GM19463 (cell line): ENCODE results near the gene LOXL4.
"Not testable (repeated sequence)": the region's sequence is repeated elsewhere in the genome, so short reads cannot be mapped to it uniquely, and the experiment has no call there.

Source experiments
- ATAC-seq: cut with Tn5 transposase; IDR thresholded peaks from one replicate; pipeline ENCODE4 v1.9.1; 2021; ENCODE audit warnings: mild to moderate bottlenecking, moderate library complexity; ENCODE audit not compliant: unreplicated experiment

The LOXL4 gene

DNA sequence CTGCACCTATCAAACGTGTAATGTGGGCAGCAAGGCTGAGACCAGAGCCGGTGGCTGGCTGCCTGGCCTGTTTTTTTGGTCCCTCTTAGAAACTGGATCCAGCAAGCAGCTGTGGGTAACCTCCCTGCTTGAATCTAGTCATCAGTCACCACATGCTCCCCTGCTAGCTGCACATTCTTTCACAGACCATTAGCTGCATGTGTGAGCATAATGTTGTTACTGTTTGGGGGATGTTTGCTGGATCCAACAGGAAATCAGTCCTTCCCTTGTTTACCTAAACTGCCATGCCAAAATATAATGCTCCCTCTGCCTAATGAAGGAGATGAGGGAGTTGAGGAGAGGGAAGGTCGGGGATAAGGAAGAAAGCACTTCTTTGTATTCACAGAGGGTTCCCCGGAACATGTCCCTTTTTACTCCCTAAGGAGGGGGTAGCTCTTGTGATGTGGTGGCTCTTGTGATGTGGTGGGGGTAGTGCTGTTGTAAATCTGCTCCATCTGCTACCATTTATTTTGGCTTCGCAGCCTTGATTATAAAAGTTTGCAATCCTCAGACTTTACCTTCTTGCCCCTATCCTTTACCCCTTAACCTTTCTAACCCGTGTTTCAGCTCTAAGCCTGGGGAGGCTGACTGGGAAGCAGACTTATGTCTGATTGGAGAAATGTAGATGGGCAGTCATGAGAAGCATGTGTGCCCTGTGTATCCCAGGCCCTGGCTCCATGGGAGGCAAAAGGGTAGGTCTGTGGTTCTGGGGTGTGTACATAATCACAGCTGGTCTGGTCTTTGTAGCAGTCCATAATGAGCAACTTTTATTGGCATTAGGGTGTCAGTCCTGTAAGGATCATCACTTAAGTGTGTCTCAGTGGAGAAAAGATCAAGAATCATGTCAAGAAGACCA is 20.8 kb downstream of the LOXL4 start:
- ATAC-seq: no peak

DNA sequence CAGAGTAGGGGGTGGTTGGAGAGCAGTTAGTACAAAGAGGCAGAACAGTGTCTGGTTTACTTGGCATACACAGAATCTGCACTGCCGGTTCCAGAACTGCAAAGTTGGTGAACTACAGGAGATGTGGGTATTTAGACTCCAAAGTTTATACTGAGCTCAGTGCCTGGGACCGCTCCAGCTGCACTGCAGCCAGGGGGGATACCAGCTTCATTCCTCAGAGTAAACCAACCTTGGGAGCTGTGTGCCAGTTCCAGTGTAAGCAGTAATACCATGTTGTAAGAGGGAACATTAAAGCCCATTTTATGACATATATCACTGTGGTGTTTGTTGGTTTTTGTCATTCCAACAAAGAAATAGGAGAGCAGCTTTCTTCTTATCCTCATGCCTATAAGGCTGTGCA is 23.4 kb downstream of the LOXL4 start:
- ATAC-seq: no peak

- ATAC-seq: no peak
Observed at GRCh38 chr10:98244141-98244540, 23.9 kb downstream of the LOXL4 start.

DNA sequence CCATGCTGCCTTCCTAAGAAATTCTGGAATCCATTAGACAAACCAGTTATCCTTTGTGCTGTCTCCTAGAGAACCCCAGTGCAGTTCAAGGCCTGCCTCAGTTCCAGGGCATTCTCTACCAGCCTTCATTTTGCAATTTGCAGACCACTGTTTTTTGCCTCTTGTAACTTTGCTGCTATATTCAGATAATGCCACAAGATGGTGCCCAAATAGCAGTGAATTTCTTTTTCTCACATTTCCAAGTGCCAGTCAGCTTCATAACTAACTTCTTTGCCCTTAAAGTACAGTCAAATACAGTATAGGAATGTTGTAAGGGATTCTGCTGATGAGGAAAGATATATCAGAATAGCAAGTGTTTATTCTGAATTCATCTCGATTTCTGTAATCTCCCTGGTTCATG is 25.2 kb downstream of the LOXL4 start:
- no peak for ATAC-seq

GRCh38 chr10:98240524-98240923 is 27.5 kb downstream of the LOXL4 start:
- no peak for ATAC-seq

DNA sequence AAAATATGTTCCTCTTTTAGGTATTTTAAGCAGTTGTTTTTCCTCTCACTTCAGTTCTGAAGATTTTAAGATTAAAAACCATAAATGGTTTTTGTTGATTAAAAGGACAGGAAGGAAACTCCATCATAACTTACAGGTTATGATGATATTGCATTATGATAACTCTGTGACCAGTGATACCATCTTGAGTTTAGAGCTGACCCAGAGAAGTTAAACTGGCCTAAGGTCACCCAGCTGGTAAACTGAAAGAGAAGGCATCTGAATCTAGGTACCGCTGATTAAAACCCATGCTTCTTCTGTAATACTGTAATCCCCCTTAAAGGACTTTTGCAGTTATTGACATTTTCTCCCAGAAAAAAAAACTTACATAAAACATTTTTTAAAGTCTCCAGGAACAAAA is 29.6 kb downstream of the LOXL4 start:
- no peak for ATAC-seq

GRCh38 chr10:98236862-98237261 is 31.1 kb downstream of the LOXL4 start:
- no peak for ATAC-seq

- ATAC-seq: no peak
Observed at GRCh38 chr10:98235846-98236245, 32.1 kb downstream of the LOXL4 start.

DNA sequence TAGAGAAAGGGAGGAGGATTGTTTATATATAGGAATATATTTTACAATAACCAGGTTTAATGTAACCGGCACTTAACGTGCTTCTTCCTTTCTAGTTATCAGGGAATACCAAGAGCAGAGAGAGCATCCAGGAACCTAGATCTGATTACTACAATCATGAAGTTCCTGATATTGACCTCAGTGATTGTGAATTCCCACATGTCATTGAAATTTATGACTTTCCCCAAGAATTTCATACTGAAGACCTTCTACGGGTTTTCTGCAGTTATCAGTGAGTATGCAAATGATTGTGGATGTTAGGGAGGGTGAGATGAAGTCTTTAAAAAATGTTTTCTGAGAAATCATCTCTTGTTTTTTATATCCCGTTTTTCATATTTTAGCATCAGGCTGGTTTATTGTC is 36.6 kb downstream of the LOXL4 start:
- no peak for ATAC-seq

DNA sequence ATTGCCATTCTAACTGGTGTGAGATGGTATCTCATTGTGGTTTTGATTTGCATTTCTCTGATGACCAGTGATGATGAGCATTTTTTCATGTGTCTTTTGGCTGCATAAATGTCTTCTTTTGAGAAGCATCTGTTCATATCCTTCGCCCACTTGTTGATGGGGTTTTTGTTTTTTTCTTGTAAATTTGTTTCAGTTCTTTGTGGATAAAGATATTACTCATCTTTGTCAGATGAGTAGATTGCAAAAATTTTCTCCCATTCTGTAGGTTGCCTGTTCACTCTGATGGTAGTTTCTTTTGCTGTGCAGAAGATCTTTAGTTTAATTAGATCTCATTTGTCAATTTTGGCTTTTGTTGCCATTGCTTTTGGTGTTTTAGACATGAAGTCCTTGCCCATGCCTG is 39.7 kb downstream of the LOXL4 start:
- ATAC-seq: not testable (repeated sequence)

DNA sequence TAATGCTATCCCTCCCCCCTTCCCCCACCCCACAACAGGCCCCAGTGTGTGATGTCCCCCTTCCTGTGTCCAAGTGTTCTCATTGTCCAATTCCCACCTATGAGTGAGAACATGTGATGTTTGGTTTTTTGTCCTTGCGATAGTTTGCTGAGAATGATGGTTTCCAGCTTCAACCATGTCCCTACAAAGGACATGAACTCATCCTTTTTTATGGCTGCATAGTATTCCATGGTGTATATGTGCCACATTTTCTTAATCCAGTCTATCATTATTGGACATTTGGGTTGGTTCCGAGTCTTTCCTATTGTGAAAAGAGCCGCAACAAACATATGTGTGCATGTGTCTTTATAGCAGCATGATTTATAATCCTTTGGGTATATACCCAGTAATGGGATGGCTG is 40.3 kb downstream of the LOXL4 start:
- not testable (repeated sequence) for ATAC-seq

- ATAC-seq: no peak
Observed at GRCh38 chr10:98226508-98227144, 41.4 kb downstream of the LOXL4 start.

DNA sequence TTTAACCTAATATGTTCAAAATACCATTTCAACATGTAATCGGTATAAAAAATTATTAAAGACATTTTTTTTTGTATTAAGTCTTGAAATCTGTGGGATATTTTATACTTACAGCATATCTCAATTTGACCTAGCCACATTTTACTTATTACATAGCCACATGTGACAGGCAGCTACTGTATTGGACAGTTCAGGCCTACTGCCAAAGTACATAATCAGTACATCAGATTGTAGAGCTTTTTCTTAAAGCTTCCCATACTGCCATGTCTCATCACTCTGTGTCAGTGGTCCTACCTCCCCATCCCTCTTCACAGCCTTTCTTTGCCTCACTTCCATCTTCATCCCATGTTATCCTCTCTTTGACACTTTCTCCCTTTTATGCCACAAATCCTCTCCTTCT is 43.0 kb downstream of the LOXL4 start:
- no peak for ATAC-seq

- no peak for ATAC-seq
Observed at GRCh38 chr10:98224509-98224908, 43.5 kb downstream of the LOXL4 start.

DNA sequence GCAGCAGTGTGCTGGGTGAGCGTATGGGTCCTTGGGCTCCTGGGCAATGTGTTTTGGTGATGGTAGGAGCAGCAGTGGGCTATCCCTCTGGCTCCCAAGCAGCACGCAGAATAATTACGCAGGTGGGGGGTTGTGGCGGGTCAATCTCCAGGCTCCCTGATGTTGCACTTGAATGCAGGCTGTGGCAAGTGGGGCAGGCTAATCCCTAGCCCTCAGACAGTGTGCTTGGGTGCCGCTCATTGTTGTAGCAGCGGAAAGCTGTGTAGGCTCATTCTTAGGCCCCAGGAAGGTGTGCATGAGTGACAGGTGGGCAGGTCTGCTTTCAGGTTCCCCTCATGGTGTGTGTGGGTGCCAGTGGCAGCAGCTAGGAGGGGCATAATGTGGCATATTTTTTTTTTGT is 44.1 kb downstream of the LOXL4 start:
- ATAC-seq: no peak

GRCh38 chr10:98217801-98218200 is 50.2 kb downstream of the LOXL4 start:
- ATAC-seq: no peak

DNA sequence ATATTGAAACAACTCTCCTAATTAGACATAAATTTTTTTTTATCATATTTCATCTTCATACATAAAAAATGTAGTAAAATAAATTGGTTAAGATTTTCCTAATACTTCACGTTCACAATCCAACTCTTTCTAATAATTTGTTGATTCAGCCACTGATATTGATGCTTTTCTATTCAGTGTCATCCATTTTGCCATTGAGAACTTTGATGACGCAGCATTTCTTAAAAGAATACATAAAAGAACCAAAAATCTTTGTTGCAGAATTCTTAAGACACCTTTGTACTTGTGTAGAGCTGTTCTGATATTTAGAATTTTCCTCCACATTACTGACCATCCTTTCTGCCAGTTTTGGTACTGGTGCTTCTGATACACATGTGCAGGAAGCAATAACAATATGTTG is 52.6 kb downstream of the LOXL4 start:
- ATAC-seq: no peak

DNA sequence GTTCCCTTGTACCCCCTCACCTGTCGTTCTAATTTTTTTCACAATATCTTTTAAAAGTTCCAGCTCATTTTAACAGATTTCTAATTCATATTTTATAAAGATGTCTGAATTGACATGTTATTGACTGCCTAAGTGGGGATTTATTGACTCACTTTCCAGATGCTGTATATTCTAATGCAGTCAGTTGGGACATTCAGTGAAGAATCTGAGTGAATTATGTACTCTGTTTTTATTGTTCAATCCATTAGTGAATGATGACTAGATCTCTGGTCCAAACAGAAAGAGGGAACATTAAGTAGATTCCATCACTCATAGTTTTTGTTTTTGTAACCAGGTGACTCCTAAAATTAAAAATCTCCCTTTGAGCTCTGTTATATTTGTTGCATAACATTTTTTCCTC is 54.3 kb downstream of the LOXL4 start:
- no peak for ATAC-seq

DNA sequence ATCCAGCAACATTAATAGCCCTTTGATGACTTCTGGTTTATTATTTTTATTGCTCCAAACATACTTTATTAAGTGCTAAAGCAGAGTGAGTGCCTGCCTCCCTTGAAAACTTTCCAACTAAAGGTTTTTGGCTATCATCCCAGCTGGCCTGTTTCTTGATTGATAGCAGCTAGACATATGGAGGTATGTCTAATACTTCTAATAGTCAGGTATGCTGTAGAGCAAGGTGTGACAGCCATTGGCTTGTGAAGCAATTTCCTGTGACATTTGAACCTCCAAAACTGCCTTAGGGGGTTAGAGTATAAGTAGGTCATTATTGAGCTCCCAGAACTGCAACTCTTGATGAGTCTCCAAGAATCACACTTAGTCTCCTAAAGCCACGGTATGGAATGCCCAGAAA is 55.8 kb downstream of the LOXL4 start:
- ATAC-seq: no peak

DNA sequence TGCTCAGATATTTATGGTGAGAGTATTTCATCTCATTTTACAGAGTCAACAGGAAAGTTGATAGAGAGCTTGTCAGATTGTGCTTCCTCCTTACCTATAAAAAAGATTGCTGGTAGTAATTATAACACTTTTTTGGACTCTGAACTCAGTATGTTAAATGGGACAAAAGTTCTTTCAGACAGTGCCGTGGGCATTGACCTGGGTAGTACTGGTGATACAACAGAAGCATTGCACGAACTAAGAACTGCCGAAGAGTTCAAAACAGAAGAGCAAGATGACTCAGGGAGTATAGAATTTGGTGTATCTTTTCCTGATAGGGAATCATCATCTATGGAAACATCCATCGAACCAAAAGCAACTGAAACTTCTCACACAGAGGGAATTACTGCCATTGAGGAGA is 58.6 kb downstream of the LOXL4 start:
- ATAC-seq: no peak

- no peak for ATAC-seq
Observed at GRCh38 chr10:98208925-98209324, 59.1 kb downstream of the LOXL4 start.

DNA sequence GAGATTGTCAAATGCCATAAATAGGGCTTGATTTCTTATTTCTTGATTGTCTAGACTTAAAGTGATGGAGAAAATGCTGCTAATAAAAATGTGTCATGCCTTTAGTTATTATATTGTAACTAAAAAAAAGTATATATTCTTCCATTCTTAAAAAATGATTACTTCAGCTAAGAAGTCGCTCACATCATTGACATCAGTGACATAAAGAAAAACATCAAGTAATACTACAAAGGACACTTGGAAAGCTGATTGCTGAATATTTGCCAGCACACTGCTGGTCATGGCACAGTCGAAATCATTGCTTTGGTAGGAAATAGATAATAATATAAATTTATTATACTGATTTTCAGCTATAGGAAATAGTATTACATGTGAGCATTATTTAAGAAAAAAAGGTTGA is 62.6 kb downstream of the LOXL4 start:
- ATAC-seq: no peak

- ATAC-seq: no peak
Observed at GRCh38 chr10:98202378-98202777, 65.6 kb downstream of the LOXL4 start.
